COLO668 (cell line): ENCODE measurements around the gene PALLD.

Experiments
- DNase-seq: peaks from one replicate; lab custom pipeline; 2025; ENCODE audit not compliant: unreplicated experiment; lab: John Stamatoyannopoulos, UW

The PALLD gene

GRCh38 chr4:168666531-168666930, 169.7 kb downstream of the PALLD start:
- DNase-seq, result no peak

DNA sequence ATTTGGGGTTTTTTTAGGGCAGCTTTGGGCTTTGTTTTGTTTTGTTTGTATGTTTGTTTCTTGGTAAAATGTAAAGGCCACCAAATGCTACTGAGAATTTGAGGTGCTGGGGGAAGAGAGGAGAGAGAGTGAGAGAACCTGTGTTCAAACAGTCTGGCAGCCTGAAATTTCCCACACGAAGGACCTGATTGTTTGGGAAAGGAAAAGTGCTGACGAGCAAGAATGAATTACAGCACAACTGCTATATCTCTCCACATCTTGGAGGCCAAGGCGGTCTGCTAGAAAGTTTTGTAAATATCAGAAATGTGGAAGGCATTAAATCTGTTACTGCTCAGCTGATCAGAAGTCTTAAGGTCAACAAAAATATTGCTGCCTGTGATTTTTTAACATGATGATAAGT, 170.5 kb downstream of the PALLD start:
- no peak for DNase-seq

- no peak for DNase-seq
These were observed 171.1 kb downstream of the PALLD start for GRCh38 chr4:168667921-168668320.

- DNase-seq, result no peak
These were observed 176.6 kb downstream of the PALLD start for GRCh38 chr4:168673476-168673875.

GRCh38 chr4:168674077-168674747, 177.4 kb downstream of the PALLD start:
- DNase-seq, result no peak

GRCh38 chr4:168674866-168675265, 178.0 kb downstream of the PALLD start:
- no peak for DNase-seq

DNA sequence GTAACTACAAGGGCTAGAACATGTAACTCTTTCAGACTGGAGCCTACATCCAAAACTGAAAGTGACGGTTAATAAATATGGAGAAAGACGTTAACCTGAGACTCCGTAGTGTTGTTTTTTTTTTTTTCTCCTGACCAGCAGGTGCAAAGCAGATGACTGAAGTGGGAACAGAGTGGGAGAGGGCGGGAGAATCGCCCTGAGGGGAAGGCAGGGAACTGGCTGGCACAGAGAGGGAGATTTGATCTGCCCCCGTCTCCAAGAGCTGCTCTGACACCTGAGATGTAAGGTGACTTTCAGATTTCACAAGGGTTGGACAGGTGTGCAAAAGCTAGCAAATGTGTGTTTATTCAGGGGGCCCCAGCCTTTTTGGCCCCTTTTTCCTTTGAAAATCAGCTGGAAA, 180.2 kb downstream of the PALLD start:
- DNase-seq, result peak; percentile 70

- no peak for DNase-seq
These were observed 181.0 kb downstream of the PALLD start for GRCh38 chr4:168677879-168678278.

- DNase-seq, result no peak
These were observed 182.0 kb downstream of the PALLD start for GRCh38 chr4:168678751-168679366.

GRCh38 chr4:168679397-168679796, 182.5 kb downstream of the PALLD start:
- no peak for DNase-seq

- no peak for DNase-seq
These were observed 183.0 kb downstream of the PALLD start for GRCh38 chr4:168679819-168680218.

- DNase-seq, result no peak
These were observed 186.1 kb downstream of the PALLD start for GRCh38 chr4:168682898-168683500.

- DNase-seq, result no peak
These were observed 186.7 kb downstream of the PALLD start for GRCh38 chr4:168683595-168683994.

DNA sequence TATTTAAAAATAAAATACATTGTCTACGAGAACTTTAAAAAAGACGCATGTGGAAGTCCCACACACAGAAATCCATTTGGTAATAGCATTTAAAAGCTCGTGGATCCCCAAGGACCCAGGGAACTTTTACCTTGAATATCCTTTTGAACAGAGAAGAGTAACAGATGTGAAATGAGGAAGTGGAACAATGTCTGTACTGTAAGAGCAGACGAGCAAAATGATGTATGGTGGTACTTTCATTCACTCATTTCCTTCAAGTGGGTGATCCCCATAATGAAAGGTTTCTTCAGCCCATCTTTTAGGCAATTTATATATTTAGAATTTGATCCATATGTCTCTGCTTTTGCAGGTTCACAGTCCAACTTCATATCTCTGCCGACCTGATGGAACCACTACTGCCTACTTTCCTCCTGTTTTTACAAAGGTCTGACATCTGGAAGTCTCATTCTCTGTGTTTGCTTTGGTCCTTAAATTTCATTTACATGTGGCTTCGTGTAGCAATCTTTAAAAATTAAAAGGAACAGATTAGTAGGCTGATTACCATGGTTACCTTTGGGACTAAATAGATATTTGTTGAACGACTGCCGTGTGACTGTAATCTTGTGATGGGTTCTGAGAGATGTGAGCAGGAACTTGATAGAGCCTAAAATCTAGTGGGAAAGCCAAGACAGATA, 188.4 kb downstream of the PALLD start:
- DNase-seq, result no peak

- no peak for DNase-seq
These were observed 191.7 kb downstream of the PALLD start for GRCh38 chr4:168688584-168688983.

DNA sequence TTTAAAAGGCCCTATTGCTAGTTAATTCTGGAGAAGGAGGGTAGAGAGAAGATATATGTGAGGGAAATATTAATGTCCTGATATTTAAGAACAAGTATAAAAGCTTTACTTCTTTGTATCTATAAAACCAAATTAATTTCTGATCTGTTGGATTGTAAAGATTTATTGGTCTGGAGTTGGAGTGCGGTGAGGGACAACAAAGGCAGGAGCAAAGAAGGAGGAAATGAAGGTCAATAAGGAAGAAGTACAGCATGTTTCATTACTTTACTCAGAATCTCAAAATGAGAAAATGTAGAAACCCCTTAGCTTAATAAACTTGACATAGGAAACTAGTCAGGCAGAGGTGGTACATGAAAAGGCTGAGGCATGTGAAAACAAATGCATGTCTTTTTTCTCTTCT, 192.9 kb downstream of the PALLD start:
- no peak for DNase-seq

GRCh38 chr4:168690199-168690598, 193.3 kb downstream of the PALLD start:
- DNase-seq, result no peak

DNA sequence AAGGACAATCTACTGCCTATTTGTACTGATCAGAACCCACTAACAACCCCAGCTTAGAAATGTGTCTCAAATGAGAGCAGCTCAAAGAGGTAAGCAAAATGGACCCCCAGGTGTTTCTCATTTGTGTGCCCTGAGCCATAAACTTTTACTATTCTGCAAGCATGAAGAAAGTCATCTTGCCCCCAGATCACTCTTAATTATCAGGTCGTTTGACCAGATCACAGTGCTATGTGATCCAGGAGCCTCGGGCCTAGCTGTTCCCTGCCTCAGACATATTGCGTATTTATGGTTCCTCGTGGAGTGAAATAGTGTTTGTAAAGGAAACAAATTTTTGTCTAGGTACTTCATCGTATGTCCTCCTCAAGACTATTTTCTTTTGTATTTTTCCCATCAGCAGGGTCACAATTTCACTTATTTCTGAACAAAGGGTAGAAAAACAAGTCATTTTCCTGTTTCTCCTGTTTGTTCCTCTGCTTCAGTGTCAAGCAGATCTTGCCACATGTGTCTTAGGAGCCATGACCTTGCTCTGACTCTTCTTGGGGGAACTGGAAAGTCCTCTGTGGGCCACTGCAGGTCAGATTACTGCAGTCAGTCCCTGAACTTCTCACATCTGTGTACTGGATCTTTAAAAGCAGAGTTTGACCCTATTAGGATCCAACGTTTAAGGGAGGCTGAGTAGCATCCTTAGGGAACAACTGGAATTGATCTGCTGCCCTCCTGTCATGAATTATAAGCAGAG, 194.9 kb downstream of the PALLD start:
- no peak for DNase-seq

DNA sequence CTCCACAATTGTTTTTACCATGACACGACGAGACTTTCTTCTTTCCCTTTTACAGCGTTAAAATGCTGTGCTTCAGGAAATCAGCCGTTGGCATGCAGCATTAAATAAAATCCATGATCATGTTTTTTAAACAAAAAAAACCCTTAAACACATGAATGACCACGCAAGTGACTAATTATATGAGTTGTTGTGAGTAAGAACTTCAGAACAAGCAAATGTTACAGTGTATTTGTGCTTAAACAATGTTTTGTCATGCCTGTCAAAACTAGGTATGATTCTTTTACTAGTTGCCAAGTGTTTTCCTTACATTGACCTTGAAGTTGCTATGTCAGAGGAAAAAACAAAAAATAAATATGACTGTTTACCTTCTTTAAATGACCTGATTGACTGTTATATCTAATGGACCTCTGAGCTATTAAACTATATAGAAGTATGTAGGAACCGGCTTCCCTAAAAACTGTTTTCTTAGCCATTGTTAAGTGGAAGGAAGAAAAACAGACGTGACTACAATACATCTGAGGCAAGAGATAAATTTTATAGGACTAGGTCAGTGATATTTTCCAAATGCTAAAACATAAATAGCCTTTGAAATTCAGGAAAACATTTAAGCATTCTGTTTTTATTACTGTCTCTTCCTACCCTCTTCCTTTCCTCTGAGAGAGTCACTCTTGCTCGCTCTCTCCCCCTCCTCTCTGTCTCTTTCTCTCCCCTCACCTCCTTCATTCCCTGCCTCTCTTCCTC, 197.1 kb downstream of the PALLD start:
- DNase-seq, result no peak

DNA sequence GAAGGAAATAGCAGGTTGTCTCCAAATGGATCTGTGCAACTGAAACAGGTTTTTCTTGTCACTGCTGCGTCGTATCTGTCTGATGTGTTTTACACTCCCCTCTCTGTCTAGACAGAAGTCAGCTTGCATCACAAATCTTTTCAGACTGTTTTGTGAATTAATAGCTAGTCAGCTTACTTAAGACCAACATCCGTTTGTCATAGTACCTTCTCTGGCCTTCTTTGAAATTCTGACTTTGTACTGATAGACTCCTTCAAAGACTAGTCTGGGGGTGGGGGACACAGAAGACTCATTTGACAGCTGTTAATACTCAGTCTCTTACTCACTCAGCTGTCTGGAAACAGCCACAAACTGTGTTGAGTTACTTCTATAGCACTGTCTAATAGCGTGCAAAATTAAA, 197.8 kb downstream of the PALLD start:
- no peak for DNase-seq

GRCh38 chr4:168695288-168695687, 198.4 kb downstream of the PALLD start:
- no peak for DNase-seq
